K562 (cell line): Measurements from ENCODE around the gene IBA57. TPM values are rescaled to one million over a fixed set of nuclear protein-coding genes. Genes with fewer than 3 reads are reported as not detected.

Experiments
- ARID1B ChIP-seq: fragments of 450-650 bp; IDR thresholded peaks from 2 replicates; pipeline ENCODE4 v1.6.1; 2016; ENCODE audit warnings: antibody characterized with exemption, mild to moderate bottlenecking, inconsistent platforms
- ATF3 ChIP-seq, 2 experiments: fragments of 450-650 bp in 1 of 2; sonication (generic) in 1 of 2; formaldehyde crosslinking in 1 of 2; IDR thresholded peaks in 1 of 2; conservative IDR thresholded peaks in 1 of 2; 2 replicates each; pipeline versions ENCODE4 v1.6.1 to v1.8.1; 2016 to 2023; ENCODE audit warnings: mild to moderate bottlenecking in 2 of 2, moderate library complexity in 2 of 2, inconsistent platforms in 1 of 2, missing genetic modification reagents in 1 of 2
- CHD4 ChIP-seq: fragments of 200-600 bp; sonication (generic); IDR thresholded peaks from 3 replicates; pipeline ENCODE4 v1.6.1; 2012; ENCODE audit warnings: low read depth, mild to moderate bottlenecking, mixed read lengths, low read length, inconsistent platforms; ENCODE audit not compliant: insufficient read depth, insufficient replicate concordance, poor library complexity, severe bottlenecking
- DACH1 ChIP-seq: fragments of 450-650 bp; IDR thresholded peaks from 2 replicates; pipeline ENCODE4 v1.6.1; 2018; ENCODE audit not compliant: partially characterized antibody
- DPF2 ChIP-seq: fragments of 450-650 bp; IDR thresholded peaks from 2 replicates; pipeline ENCODE4 v1.6.1; 2016
- GABPA ChIP-seq: fragments of 200-800 bp; sonication (Bioruptor generic); conservative IDR thresholded peaks from 2 replicates; pipeline ENCODE4 v1.6.1; 2016; ENCODE audit warnings: low read depth, missing genetic modification characterization, missing compliant biosample characterization
- JUNB ChIP-seq: fragments of 450-650 bp; formaldehyde crosslinking; conservative IDR thresholded peaks from 2 replicates; pipeline ENCODE4 v1.4.0; 2020; ENCODE audit warnings: mild to moderate bottlenecking
- MEIS2 ChIP-seq: fragments of 450-650 bp; IDR thresholded peaks from 2 replicates; pipeline ENCODE4 v1.6.1; 2014; ENCODE audit warnings: mild to moderate bottlenecking; ENCODE audit not compliant: partially characterized antibody
- RAD51 ChIP-seq: fragments of 450-650 bp; IDR thresholded peaks from 2 replicates; pipeline ENCODE4 v1.7.1; 2016; ENCODE audit warnings: low read depth, mild to moderate bottlenecking, borderline replicate concordance
- SMAD4 ChIP-seq: fragments of 250-450 bp; sonication (Bioruptor Pico); conservative IDR thresholded peaks from 2 replicates; pipeline ENCODE4 v1.8.0; 2021; ENCODE audit warnings: inconsistent platforms, mild to moderate bottlenecking, moderate library complexity
- ZNF274 ChIP-seq: IDR thresholded peaks from 2 replicates; pipeline ENCODE4 v1.6.1; 2011; ENCODE audit warnings: low read depth, mild to moderate bottlenecking, low read length, moderate library complexity, borderline replicate concordance
- ZNF583 ChIP-seq: fragments of 250-450 bp; sonication (Bioruptor Pico); IDR thresholded peaks from 2 replicates; pipeline ENCODE4 v1.4.0; 2020
- polyA plus RNA-seq, 8 experiments: library from polyadenylated mRNA; depleted of rRNA in 4 of 8; stranded (reverse) in 5 of 8; unstranded in 3 of 8; fragments of >200 nt; fragmentation: Nextera tagmentation in 2 of 8; fragmentation: Illumina TruSeq in 1 of 8; extraction: Ambion mirVana in 2 of 8; extraction: Trizol in 1 of 8; gene quantifications; 2 replicates each; pipeline versions ENCODE4 v1.2.1 to v1.2.3, GENCODE V29; 2011 to 2014; ENCODE audit warnings: inconsistent platforms in 1 of 8, missing spikeins in 1 of 8
- total RNA-seq, 7 experiments: library from RNA; depleted of rRNA in 6 of 7; stranded (reverse); fragments of >200 nt in 6 of 7; fragmentation: Illumina TruSeq in 2 of 7; extraction: Trizol in 2 of 7; gene quantifications; 2 replicates each; pipeline versions ENCODE4 v1.2.1 to v1.2.3, GENCODE V29; 2011 to 2021; ENCODE audit warnings: low replicate concordance in 1 of 7
- TF ChIP-seq, protein P1 (sequence below), 3 experiments: IDR thresholded peaks in 2 of 3; conservative IDR thresholded peaks in 1 of 3; 2 replicates each; pipeline ENCODE4 v1.5.1; 2011 to 2012; ENCODE audit warnings: low read length in 3 of 3, mild to moderate bottlenecking in 3 of 3, control low read depth in 2 of 3, improper control_type of control experiment in 1 of 3, inconsistent platforms in 1 of 3, low read depth in 1 of 3, mixed read lengths in 1 of 3, moderate library complexity in 1 of 3; ENCODE audit not compliant: insufficient read depth in 2 of 3
- TF ChIP-seq, protein P2 (sequence below), 2 experiments: fragments of 450-650 bp; conservative IDR thresholded peaks; 2 replicates each; pipeline ENCODE4 v1.6.1; 2017; ENCODE audit warnings: mild to moderate bottlenecking in 2 of 2, moderate library complexity in 2 of 2

The IBA57 gene
- total and polyA plus RNA-seq, 9 of the 15 experiments (the other 6 are each of a cell fraction or from before 2014, with no cell fraction given): 0.77 to 15.5 (median 2.7) TPM

- TF ChIP-seq CHD4 (peak; percentile 50), ZNF274 (no peak), RAD51 (peak; percentile 28; the same call in 1 of the 2 replicates), MEIS2 (peak; percentile 94), DACH1 (no peak), SMAD4 (CRISPR knock-in tag) (0 out of 2 replicates have a peak, but pooled peaks have one; percentile 12), ARID1B (0 out of 2 replicates have a peak, but pooled peaks have one; percentile 12), DPF2 (peak; percentile 42; the same call in 1 of the 2 replicates), ZNF583 (0 out of 2 replicates have a peak, but pooled peaks have one; percentile 66), JUNB (CRISPR knock-in tag) (0 out of 2 replicates have a peak, but pooled peaks have one; percentile 7), ATF3 (IDR thresholded peaks at IDR 0.05) (no peak; the same call in 1 of the 2 replicates), ATF3 (CRISPR knock-in tag; conservative IDR thresholded peaks at IDR 0.05) (0 out of 2 replicates have a peak, but pooled peaks have one; percentile 10), GABPA (tag) (peak; percentile 83)
- TF ChIP-seq, protein P1, sequence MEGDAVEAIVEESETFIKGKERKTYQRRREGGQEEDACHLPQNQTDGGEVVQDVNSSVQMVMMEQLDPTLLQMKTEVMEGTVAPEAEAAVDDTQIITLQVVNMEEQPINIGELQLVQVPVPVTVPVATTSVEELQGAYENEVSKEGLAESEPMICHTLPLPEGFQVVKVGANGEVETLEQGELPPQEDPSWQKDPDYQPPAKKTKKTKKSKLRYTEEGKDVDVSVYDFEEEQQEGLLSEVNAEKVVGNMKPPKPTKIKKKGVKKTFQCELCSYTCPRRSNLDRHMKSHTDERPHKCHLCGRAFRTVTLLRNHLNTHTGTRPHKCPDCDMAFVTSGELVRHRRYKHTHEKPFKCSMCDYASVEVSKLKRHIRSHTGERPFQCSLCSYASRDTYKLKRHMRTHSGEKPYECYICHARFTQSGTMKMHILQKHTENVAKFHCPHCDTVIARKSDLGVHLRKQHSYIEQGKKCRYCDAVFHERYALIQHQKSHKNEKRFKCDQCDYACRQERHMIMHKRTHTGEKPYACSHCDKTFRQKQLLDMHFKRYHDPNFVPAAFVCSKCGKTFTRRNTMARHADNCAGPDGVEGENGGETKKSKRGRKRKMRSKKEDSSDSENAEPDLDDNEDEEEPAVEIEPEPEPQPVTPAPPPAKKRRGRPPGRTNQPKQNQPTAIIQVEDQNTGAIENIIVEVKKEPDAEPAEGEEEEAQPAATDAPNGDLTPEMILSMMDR (IDR thresholded peaks at IDR 0.05 in 2 of 3, conservative IDR thresholded peaks at IDR 0.05 in 1 of 3; ENCODE audit: insufficient read depth in 2 of 3, low read depth in 1 of 3, low read length in 3 of 3): peak; percentile 68 to 76 (median 74)
- TF ChIP-seq, protein P2, sequence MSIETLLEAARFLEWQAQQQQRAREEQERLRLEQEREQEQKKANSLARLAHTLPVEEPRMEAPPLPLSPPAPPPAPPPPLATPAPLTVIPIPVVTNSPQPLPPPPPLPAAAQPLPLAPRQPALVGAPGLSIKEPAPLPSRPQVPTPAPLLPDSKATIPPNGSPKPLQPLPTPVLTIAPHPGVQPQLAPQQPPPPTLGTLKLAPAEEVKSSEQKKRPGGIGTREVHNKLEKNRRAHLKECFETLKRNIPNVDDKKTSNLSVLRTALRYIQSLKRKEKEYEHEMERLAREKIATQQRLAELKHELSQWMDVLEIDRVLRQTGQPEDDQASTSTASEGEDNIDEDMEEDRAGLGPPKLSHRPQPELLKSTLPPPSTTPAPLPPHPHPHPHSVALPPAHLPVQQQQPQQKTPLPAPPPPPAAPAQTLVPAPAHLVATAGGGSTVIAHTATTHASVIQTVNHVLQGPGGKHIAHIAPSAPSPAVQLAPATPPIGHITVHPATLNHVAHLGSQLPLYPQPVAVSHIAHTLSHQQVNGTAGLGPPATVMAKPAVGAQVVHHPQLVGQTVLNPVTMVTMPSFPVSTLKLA (conservative IDR thresholded peaks at IDR 0.05): peak; percentile 58 to 72; a peak in 2 of 4 replicates
- TF ChIP-seq, all 486 proteins: peak for 89
These were observed 749 bp downstream of the IBA57 start (continued) for GRCh38 chr1:228166170-228166936.
